Astrocyte of the hippocampus (primary cell): ENCODE results near the gene PINK1.
"Not testable (repeated sequence)": the region's sequence is repeated elsewhere in the genome, so short reads cannot be mapped to it uniquely, and the experiment has no call there.

Source experiments
- DNase-seq: peaks from one replicate; pipeline ENCODE4 v3.0.0; 2011; ENCODE audit warnings: low read depth, low spot score

PINK1 gene

DNA sequence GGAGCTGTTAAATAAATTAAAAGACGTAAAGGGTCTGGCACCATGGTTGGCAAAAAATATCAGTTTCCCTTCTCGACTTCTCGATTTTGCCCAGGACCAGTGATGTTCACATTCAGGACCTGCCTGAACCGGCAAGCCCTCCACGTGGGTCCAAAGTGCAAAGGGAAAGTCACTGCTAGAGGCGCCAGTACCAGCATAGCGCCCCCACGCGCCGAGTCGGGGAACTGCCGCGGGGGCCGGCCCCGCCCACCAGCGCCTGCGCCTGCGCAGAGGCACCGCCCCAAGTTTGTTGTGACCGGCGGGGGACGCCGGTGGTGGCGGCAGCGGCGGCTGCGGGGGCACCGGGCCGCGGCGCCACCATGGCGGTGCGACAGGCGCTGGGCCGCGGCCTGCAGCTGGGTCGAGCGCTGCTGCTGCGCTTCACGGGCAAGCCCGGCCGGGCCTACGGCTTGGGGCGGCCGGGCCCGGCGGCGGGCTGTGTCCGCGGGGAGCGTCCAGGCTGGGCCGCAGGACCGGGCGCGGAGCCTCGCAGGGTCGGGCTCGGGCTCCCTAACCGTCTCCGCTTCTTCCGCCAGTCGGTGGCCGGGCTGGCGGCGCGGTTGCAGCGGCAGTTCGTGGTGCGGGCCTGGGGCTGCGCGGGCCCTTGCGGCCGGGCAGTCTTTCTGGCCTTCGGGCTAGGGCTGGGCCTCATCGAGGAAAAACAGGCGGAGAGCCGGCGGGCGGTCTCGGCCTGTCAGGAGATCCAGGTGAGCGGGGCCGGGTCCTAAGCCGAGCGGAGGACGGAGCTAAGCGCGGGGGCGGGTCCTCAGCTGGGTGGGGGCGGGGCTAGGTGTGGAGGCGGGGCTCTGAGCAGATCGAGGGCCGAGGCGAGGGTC, at the start of gene PINK1:
TSS of gene PINK1 (plus strand) at position 269 of the 875 bp plus-strand sequence. CDS start at position 360, 91 bp downstream.
- DNase-seq: peak; percentile 90

DNA sequence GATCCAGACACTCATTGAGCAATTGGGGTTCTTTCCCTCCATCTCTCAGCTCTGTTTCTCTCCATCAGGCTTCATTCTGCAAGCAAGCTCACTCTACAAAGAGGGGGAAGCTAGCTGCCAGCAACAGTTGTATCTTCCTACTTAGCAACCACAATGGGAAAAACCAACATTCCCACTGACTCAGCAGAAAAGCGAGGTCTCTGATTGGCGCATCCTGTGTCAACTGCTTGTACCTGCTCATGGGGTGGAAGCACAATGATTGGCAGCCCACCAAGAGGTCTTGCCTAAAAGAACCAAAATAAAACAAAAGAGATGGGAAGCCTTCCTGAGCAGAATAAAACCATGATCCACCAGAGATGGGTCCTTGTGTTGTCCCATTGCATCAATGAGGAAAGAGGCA, 48.4 kb upstream of the PINK1 start:
- peak; percentile 40 for DNase-seq

DNA sequence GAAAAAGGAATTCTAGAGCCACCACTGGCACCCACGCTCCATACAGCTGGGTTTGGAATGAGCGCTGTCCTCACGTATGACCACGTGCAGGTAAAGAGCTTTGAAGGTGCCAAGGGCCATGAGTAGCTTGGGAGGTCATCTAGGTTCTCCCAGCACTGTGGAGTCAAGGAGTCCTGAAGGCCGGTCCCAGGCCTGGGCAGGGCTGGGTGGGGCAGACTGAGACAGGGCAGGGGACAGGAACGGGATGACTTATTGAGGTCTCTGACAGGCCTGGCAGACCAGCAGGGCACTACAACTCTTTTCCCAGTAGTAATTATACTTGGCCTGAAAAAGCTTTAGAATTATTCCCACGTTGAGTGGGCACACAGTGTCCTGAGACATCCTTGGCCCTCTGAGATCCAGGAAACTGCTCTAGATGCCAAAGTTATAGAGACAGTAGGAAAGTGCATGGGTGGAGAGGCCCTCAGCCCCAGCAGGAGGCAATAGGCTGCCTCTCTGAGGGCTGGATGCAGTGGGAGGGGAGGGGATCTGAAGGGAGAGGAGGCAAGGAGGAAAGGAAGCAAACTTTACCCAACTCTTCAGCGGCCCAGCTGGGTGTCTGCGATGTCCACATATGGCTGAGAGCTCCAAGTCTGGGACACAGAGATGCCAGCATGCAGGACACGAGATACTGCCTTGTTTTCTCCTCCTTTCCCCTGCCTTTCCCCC, 46.2 kb upstream of the PINK1 start:
- no peak for DNase-seq

DNA sequence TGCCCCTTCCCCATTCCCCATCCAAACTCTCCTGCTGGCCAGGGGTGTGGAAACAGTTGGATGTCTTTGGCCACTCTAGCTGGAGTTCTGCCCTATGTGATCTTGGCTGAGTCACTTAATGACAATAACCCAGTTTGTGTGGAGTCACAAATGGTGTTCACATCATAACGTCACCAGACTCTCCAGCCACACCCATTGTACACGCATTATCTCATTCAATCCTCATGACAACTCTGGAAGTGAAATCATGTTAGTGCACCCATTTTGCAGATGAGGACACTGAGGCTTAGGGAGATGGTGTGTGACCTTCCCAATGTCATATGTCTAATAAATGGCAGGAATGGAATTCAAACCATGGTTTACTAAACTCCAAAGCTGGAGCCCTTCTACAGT, 45.6 kb upstream of the PINK1 start:
- no peak for DNase-seq

DNA sequence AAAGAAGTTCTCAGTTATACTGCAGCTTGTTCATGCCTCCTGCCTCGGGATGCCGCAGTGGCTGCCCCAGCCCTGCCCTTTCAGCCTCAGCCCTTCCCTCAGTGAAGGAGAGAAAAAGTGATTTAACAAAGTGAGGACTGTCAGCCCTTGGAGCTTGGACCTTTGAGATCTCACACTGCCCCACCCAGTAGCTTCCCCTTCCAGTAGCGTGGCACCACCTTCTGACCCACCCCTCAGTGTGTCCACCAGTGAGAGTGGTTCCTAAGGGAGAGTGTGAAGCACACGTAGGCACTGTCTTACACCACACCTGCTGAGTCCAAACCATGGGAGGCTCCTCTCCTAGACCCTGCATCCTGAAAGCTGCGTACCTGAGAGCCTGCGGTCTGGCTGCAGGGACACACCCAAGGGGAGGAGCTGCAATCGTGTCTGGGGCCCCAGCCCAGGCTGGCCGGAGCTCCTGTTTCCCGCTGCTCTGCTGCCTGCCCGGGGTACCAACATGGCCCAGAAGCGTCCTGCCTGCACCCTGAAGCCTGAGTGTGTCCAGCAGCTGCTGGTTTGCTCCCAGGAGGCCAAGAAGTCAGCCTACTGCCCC, 44.5 kb upstream of the PINK1 start, which contains the start of gene CDA:
TSS of gene CDA (plus strand) at position 464 of the 592 bp plus-strand sequence. CDS start at position 497, 33 bp downstream.
- no peak for DNase-seq

DNA sequence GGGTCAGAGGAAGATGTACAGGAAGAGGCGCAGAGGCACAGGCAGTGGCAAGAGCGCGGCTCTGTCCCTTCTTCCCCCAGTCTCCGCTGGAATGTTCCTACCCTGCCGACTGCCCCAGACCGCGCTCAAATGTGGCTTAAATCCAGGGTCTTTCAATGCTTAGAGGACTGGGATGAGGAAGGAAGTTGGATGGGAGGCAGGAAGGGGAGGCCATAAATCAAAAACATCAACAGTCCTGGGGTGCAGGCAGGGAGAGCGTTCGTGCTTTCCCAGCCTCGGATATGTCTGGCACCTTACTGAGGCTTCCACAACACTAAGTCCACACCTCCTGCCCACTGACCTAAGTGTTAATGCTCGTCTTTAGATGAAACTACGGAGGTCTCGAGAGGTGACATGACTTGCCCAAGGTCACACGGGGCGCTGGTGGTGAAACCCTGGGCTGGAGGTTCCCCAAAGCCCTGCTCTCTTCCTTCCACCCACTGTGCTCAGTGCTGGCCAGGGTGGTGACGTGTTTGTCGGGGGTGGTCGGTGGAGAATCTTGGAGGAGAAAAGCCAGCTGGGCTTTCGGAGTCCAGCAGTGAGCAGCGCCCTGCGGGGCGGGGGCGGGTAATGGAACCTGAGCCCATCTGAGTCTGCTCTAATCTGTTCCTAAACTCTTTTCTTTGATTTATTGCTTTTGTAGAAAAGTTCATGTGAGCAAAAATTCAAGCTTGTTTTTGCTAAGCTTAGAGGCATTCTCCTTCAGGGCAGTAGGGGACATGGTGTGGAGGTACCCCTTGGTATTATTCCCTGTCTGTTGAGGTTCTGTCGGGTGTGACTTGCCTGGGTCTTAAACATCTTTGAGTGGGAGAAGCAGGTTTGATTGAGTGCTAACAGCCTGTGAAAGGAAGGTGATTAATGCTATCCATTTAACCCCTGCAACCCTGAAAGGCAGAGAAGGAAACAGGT, 43.7 kb upstream of the PINK1 start:
- no peak for DNase-seq

DNA sequence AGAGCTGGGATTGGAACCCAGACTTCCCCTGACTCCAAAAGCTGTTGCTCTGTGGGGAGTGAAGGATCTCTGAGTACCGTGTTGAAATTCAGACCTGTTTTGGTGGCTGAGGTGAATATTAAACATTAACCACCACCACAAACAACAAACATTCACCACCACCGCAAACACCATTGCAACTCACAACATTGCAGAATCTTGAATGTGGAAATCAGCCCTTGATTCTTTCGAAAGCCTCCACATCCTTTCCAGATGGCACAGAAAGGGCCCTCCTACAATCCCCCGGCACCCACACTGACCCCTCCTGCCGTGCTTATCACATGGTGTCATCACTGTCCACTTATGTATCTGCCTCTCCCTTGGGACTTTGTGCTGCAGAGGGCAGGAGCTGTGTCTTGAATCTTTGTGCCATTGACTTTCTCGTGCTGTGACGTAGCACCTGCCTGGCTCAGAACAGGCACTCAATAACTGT, 42.9 kb upstream of the PINK1 start:
- no peak for DNase-seq

DNA sequence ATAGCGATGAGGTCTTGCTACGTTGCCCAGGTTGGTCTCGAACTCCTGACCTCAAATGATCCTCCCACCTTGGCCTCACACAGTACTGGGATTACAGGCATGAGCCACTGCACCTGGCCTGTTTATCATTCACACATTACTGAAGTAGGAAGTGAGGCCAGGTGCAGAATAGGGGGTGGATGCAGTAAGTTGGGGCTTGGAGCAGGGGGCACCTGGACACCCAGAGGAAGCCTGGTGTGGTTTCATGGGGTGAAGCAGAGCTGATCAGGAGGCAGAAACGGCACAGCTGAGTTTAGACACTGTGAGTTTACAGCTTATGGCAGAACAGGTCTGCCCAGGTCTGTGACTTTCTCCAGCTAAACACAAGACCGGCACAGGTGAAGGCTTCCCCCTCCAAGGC, 39.5 kb upstream of the PINK1 start:
- DNase-seq: no peak

DNA sequence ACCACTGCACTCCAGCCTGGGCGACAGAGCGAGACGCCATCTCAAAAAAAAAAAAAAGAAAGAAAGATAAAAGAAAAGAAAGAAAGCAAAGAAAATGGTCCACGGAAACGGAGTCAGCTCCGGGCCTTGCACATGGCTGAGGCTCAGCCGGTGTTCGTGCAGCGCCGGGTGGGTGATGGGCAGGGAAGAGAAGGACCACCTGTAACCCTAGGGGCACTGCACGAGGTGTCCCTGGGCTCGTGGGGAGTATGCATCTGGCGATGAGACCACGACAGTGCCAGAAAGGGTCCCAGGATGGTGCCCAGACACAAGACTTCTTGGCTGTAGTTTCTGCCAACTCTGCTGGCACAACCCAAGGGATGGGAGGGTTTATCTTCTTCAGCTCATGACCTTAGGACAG, 38.5 kb upstream of the PINK1 start:
- DNase-seq: no peak

DNA sequence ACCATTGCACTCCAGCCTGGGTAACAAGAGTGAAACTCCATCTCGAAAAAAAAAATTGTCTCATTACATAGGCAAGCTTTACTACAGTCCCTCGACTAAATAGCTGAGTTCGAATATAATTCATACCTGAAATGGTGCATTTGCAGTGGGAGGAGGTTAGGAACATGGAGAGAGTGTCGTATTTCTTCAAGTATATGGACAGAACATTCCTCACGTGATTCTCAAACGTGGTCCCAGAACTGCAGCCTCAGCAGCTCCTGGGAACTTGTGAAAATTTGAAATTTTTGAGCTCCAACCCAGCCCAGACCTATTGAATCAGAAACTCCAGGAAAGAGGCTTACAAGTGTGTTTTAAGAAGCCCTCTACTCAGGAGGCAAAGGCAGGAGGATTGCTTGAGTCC, 37.2 kb upstream of the PINK1 start:
- DNase-seq: no peak

DNA sequence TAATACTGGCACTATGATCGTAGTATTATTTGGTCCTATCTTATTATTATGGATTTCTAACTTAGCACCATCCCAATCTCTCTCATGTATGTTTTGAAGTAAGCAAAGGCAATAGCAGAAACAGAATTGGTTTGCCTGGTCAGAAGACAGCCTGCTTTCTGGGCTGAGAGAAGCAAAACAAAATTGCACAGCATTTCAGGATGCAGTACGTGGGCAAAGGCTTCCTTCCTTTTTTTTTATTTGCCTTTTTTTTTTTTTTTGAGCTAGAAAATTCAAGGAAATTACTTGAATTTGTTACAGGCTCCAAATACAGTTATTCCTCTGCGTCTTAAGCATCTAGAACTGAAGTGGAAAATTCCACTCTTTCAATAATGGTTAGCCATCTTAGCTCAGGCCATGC, 35.6 kb upstream of the PINK1 start:
- DNase-seq: no peak

DNA sequence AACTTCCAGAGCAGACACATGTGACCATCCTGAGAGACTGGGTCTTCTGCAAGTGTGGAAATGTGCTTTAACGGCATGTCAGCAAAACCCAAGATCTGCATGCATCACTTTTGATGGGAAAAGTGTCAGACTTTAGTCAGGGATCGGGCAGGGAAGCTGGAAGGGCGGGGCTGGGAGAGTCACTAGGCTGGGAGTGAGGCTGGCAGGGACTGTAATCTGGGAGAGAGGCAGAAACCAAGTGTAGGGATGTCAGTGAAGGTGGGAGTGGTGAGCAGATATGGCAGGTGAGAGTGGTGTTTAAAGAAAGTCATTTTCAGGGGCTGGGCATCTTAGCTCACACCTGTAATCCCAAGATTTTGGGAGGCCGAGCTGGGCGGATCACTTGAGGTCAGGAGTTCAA, 33.1 kb upstream of the PINK1 start:
- no peak for DNase-seq

DNA sequence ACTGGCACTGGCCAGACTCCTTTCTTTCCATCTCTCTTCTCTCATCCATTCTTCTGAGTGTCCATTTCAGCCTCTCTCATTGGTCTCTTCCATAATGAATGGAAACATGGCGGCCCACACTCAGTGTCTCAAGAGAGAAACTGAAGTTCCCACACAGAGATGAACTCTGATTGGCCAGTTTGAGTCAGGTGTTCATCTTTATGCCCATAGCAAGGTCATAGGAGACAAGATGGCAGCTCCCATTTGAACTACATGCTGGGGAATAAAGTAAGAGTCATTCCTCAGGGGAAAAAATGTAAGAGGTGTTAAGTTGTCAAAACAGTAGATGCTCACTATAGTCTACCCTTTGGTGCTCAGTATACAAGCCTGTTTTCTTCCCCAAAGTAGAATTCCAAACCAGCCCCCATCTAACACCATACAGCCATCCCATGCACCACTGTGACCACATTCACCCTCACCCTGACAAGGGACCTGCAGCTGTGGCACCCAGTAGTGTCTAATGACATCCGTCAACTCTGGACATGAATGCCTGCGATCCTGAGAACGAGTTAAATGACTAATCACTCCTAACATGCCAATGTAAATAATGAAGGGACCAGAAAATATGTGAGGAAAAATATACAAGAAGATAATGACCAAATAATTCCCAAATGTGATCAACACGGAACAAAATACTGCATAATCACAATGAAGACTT, 32.0 kb upstream of the PINK1 start:
- DNase-seq: peak; percentile 46

DNA sequence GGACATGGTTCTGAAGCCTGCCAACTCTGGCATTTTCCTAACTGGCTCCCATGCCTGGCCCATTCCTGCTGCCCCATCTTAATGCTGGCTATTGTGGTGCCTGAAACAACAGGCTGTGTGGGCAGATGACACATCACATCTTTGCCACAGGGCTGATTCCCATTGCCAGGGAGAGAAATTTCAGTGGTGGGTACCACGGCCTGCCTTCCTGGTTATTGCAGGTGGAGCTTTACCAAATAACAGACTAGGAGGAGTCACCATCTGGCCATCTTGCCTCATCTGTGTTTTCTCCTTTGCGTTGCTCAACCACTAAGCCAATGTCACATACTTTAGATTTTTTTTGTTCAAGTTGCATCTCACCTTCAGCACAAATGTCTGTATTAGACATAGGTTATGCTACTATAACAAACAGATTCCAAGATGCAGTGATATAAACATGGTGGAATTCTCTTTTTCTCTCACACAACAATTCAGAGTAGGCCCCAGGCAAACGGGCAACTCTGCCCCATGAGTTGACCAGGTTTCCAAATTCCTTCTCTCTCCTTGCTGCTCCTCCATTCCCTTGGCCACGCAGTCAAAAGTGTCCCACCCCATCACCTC, 30.3 kb upstream of the PINK1 start:
- DNase-seq: no peak

DNA sequence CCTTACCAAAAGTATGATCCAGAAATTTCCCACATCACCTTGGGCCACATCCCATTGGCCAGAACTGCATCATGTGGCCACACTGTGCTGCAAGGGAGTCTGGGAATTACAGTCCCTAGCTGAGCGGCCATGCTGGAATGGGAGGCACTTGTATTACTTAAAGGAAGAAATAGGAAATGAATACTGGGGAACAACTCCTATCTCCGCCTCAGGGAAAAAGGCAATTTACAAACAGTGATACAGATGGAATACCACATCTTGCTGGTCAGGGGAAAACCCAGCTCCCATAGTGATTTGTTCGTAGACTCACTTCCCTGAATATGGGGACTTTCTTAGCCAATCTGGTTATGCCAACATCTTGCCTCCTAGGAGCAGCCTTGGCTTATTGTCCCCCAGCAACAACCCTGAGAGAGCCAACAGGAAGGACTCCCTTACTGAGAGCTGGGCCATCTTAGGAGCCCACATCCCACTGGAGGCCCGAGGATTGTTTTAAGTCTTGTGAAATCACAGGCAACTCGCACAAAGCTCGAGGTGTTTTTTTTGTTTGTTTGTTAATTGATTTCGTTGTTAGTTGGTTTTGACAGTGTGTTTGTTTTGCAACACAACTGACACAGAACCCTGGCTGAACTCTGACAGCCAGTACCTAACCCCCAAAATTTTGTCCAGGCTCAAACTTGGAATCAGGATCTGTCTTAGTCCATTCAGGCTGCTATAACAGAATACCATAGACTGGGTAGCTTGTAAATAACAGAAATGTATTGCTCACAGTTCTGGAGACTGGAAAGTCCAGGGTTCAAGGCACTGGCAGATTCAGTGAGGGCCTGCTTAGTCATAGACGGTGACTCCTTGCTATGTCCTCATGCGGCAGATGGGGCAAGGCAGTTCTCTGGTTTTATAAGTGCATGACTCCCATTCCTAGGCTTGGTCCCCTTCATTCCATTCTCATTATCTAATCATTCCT, 29.5 kb upstream of the PINK1 start:
- DNase-seq: peak; percentile 75

DNA sequence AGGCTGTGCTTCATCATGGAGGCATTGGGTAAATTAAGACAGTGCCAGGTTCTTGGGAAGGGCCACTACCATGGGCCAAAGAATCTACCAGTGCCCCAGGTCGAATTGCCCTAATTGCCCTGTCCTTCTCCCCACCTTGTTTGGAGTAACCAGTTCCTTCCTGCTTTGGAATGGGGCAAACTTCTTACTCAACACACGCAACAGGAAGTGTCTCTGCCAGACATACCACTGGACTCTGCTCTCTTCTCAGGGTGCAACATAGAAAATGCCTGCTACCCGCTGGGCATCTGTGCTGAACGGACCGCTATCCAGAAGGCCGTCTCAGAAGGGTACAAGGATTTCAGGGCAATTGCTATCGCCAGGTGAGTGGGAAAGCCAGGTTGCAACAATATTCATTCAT, 28.6 kb upstream of the PINK1 start:
- DNase-seq: no peak

DNA sequence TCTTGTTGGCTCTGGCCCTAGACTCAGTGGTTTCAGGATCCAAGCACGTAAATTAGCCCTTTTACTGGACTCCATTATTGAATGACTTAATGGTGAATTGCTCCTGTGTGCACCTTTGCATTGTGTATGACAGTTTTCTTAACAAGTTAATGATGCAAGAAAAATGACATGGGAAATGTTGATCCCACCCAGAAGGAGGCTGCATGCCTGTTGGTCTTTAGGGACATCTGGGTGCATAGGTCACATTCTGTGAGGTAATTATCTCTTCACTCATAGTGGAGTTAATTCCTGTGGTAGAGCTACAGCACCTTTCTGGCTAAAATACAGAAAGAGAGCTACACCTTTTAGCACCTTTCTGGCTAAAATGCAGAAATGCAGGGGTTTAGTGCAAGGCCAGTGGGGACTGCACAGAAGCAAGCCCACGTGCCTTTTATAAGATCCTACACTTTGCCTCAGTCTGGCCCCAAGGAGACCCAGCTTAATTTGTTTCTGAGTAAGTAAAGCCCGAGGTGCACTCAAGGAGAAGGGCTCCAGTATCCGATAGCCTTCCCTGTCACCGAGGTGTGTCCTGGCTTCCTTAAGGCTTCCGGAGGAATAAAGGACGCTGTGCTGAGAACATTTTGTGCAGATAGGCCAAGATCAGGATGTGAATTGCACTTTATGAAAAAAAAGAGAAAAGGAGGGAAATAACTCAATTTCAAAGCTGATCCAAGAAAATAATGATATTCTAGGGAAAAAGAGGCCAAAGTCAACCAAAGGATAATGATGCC, 26.3 kb upstream of the PINK1 start:
- DNase-seq: not testable (repeated sequence)

DNA sequence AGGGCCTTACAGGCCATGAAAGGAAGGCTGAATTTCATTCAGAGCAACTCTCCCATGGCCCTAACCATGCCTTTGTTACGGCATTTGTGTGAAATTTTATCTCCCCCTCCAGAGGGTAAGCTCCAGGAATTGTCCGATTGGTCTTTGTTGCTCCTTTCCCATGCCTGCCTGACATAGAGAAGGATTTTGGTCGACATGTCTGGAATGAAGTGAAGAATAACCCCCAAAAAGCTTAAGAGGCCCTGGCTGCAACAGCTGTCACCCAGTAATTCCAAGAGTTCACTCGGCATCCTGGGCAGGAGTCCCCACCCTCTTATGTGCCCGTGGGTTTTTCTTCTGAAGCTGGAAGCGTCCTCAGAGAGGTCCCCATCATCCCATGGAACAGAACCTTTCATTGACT, 23.7 kb upstream of the PINK1 start:
- DNase-seq: no peak
